GM12801 (cell line): ENCODE results near the gene NRTN.

Source experiments
- TF ChIP-seq, protein P1 (sequence below): IDR thresholded peaks from one replicate; pipeline ENCODE4 v1.5.1; 2011; ENCODE audit warnings: control low read depth; ENCODE audit not compliant: insufficient read length; ENCODE audit errors: extremely low read depth

NRTN gene

DNA sequence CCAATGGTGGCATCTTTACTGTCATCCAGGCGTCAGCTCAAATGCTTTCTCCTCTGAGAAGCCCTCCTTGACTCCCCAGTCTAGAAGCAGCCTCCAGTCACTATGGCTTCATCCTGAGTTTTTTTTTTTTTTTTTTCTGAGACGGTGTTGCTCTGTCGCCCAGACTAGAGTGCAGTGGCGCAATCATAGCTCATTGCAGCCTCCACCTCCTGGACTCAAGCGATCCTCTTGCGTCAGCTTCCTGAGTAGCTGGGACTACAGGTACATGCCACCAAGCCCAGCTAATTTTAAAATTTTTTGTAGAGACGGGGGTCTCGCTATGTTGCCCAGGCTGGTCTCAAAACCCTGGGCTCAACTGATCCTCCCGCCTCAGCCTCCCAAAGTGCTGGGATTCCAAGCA lies 4.2 kb downstream of the NRTN start:
- TF ChIP-seq, protein P1, sequence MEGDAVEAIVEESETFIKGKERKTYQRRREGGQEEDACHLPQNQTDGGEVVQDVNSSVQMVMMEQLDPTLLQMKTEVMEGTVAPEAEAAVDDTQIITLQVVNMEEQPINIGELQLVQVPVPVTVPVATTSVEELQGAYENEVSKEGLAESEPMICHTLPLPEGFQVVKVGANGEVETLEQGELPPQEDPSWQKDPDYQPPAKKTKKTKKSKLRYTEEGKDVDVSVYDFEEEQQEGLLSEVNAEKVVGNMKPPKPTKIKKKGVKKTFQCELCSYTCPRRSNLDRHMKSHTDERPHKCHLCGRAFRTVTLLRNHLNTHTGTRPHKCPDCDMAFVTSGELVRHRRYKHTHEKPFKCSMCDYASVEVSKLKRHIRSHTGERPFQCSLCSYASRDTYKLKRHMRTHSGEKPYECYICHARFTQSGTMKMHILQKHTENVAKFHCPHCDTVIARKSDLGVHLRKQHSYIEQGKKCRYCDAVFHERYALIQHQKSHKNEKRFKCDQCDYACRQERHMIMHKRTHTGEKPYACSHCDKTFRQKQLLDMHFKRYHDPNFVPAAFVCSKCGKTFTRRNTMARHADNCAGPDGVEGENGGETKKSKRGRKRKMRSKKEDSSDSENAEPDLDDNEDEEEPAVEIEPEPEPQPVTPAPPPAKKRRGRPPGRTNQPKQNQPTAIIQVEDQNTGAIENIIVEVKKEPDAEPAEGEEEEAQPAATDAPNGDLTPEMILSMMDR, result no peak

- TF ChIP-seq, protein P1, result no peak
Measured at GRCh38 chr19:5809469-5809868, 4.6 kb downstream of the NRTN start.

GRCh38 chr19:5811117-5811516 lies 6.2 kb downstream of the NRTN start:
- TF ChIP-seq, protein P1, result no peak

GRCh38 chr19:5814123-5814851 lies 9.4 kb downstream of the NRTN start:
- TF ChIP-seq, protein P1, result no peak

- TF ChIP-seq, protein P1, result no peak
Measured at GRCh38 chr19:5814852-5815246, 10.0 kb downstream of the NRTN start.

DNA sequence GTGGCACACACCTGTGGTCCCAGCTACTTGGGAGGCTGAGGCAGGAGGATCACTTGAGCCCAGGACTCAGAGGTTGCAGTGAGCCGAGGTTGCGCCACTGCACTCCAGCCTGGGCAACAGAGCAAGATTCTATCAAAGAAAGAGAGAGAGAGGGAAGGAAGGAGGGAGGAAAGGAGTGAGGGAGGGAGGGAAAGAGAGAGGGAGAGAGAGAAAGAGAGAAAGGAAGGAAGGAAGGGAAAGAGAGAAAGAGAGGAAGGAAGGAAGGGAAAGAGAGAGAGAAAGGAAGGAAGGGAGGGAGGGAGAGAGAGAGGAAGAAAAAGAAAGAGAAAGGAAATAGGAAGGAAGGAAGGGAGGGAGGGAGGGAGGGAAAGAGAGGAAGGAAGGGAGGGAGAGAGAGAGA lies 12.4 kb downstream of the NRTN start:
- TF ChIP-seq, protein P1, result no peak

DNA sequence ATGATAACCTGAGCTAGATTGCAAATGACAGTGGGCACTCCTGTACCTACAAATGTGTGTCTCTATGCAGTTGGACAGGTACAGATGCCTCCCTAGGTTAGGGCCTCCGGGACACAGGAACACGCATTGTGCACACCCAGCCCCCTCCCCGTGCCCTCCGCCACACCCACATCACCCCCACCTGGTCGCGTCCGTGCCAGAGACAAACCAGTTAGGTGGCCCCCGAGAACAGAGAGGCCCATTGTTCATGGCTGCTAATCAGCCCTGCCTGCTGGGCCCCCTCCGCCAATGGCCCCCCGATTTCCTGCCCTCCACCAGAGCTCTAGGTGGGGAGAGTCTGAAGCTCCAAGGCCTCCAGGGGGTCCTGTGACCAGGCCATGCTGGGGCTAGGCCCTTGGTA lies 13.7 kb downstream of the NRTN start:
- TF ChIP-seq, protein P1, result no peak
